GM12878 (cell line): ENCODE measurements around the gene CDC42SE2. TPM values are rescaled to one million over a fixed set of nuclear protein-coding genes. Genes with fewer than 3 reads are reported as not detected.

Experiments
- ATAC-seq: fragments of 200-7000 bp; cut with Tn5 transposase; 3 replicates; pipeline ENCODE4 v1.9.1; 2020; ENCODE audit warnings: mild to moderate bottlenecking, moderate library complexity
- Bru-seq: library from RNA; stranded (reverse); fragments of 400-500 nt; gene quantifications from one replicate; lab custom pipeline; 2021; lab: Mats Ljungman, UMichigan
- BruChase-seq, 2 experiments: library from RNA; stranded (reverse); fragments of 400-500 nt; gene quantifications; one replicate each; lab custom pipeline; 2021; lab: Mats Ljungman, UMichigan
- BruUV-seq: library from RNA; stranded (reverse); fragments of 400-500 nt; replicated peaks from 2 replicates; lab custom pipeline; 2021; lab: Mats Ljungman, UMichigan
- CTCF ChIA-PET: fragments of 300-600 bp; sonication (Branson Sonifier 250); formaldehyde crosslinking; extraction: SDS; loops from one replicate; lab custom pipeline; 2021; ENCODE audit warnings: inconsistent platforms; lab: Yijun Ruan, JAX
- POLR2A ChIA-PET: fragments of 350-600 bp; formaldehyde crosslinking; extraction: SDS; loops from one replicate; lab custom pipeline; 2021; ENCODE audit warnings: inconsistent platforms; lab: Charles Lee
- RAD21 ChIA-PET: fragments of 300-600 bp; sonication (Branson Sonifier 250); formaldehyde crosslinking; loops from one replicate; lab custom pipeline; 2023; ENCODE audit warnings: antibody characterized with exemption; ENCODE audit not compliant: unreplicated experiment; lab: Charles Lee
- SMC1A ChIA-PET: fragments of 300-600 bp; sonication (Branson Sonifier 250); formaldehyde crosslinking; loops from one replicate; lab custom pipeline; 2023; ENCODE audit not compliant: unreplicated experiment, uncharacterized antibody; lab: Charles Lee
- DNase-seq: peaks from one replicate; pipeline ENCODE4 v3.0.0-alpha.2; 2011; ENCODE audit warnings: low read depth, low spot score
- FAIRE-seq: peaks from 3 replicates; lab custom pipeline; 2011; peaks lifted over from hg19 to GRCh38; lab: Jason Lieb, UNC
- H2AFZ ChIP-seq: 2 replicates; pipeline ENCODE4 v1.6.0; 2011; ENCODE audit warnings: low read depth, low read length, control low read depth; ENCODE audit not compliant: control insufficient read depth
- H3K27ac ChIP-seq: 2 replicates; pipeline ENCODE4 v1.5.1; 2011; ENCODE audit warnings: control low read depth; ENCODE audit not compliant: control insufficient read depth, insufficient read depth
- H3K27me3 ChIP-seq, 2 experiments: replicated peaks in 1 of 2; 2 replicates each; pipeline versions ENCODE4 v1.6.0 to v1.6.1; 2011; ENCODE audit warnings: low read length in 1 of 2; ENCODE audit not compliant: control insufficient read depth in 2 of 2, insufficient read depth in 2 of 2
- H3K36me3 ChIP-seq, 2 experiments: 2 replicates each; pipeline ENCODE4 v1.5.1; 2011; ENCODE audit warnings: low read length in 1 of 2; ENCODE audit not compliant: control insufficient read depth in 2 of 2, insufficient read depth in 2 of 2
- H3K4me1 ChIP-seq: 2 replicates; pipeline ENCODE4 v1.6.1; 2011; ENCODE audit warnings: mild to moderate bottlenecking, low read length, moderate library complexity, mixed read lengths; ENCODE audit not compliant: control insufficient read depth, insufficient read depth
- H3K4me2 ChIP-seq: 2 replicates; pipeline ENCODE4 v1.6.0; 2011; ENCODE audit warnings: control low read depth; ENCODE audit not compliant: control insufficient read depth, insufficient read depth
- H3K4me3 ChIP-seq: fragments of 200-600 bp; sonication (generic); 2 replicates; pipeline ENCODE4 v1.5.1; 2016
- H3K79me2 ChIP-seq: 2 replicates; pipeline ENCODE4 v1.6.0; 2011; ENCODE audit warnings: low read length; ENCODE audit not compliant: control insufficient read depth, insufficient read depth
- H3K9ac ChIP-seq: 2 replicates; pipeline ENCODE4 v1.8.0; 2011; ENCODE audit warnings: low read length, control low read depth, mixed read lengths; ENCODE audit not compliant: control insufficient read depth, insufficient read depth
- H3K9me3 ChIP-seq: replicated peaks from 3 replicates; pipeline ENCODE4 v1.5.1; 2011; ENCODE audit warnings: mild to moderate bottlenecking, low read length; ENCODE audit not compliant: control insufficient read depth, insufficient read depth
- H4K20me1 ChIP-seq: 2 replicates; pipeline ENCODE4 v1.6.0; 2011; ENCODE audit not compliant: control insufficient read depth, insufficient read depth
- BACH1 ChIP-seq: fragments of 450-650 bp; IDR thresholded peaks from 2 replicates; pipeline ENCODE4 v1.6.1; 2017; ENCODE audit warnings: mild to moderate bottlenecking, borderline replicate concordance
- BHLHE40 ChIP-seq, 2 experiments: fragments of 450-650 bp in 1 of 2; IDR thresholded peaks; 2 replicates each; pipeline ENCODE4 v1.6.1; 2011 to 2017; ENCODE audit warnings: low read depth in 2 of 2, borderline replicate concordance in 1 of 2, improper control_type of control experiment in 1 of 2, low read length in 1 of 2, mild to moderate bottlenecking in 1 of 2
- CHD2 ChIP-seq: IDR thresholded peaks from 2 replicates; pipeline ENCODE4 v1.6.1; 2011; ENCODE audit warnings: low read depth, low read length, improper control_type of control experiment, borderline replicate concordance
- CHD4 ChIP-seq: fragments of 200-600 bp; sonication (generic); IDR thresholded peaks from 2 replicates; pipeline ENCODE4 v1.6.1; 2016; ENCODE audit warnings: mild to moderate bottlenecking
- MEF2A ChIP-seq: IDR thresholded peaks from 2 replicates; pipeline ENCODE4 v1.6.1; 2011; ENCODE audit warnings: low read depth, mild to moderate bottlenecking, low read length, moderate library complexity; ENCODE audit not compliant: insufficient read depth
- NR2C1 ChIP-seq: fragments of 450-650 bp; IDR thresholded peaks from 2 replicates; pipeline ENCODE4 v1.6.1; 2017; ENCODE audit warnings: antibody characterized with exemption, mild to moderate bottlenecking, moderate library complexity
- RELA ChIP-seq: fragments of 450-650 bp; IDR thresholded peaks from 2 replicates; pipeline ENCODE4 v1.8.0; 2014; ENCODE audit warnings: borderline replicate concordance; ENCODE audit not compliant: partially characterized antibody
- SMAD5 ChIP-seq: IDR thresholded peaks from 2 replicates; pipeline ENCODE4 v1.6.1; 2016; ENCODE audit warnings: antibody characterized with exemption, low read depth
- ZBED1 ChIP-seq: IDR thresholded peaks from 2 replicates; pipeline ENCODE4 v1.6.1; 2016; ENCODE audit warnings: borderline replicate concordance
- ZNF207 ChIP-seq: fragments of 450-650 bp; IDR thresholded peaks from 2 replicates; pipeline ENCODE4 v1.6.1; 2014; ENCODE audit warnings: antibody characterized with exemption, mild to moderate bottlenecking, borderline replicate concordance
- ZSCAN29 ChIP-seq: fragments of 450-650 bp; IDR thresholded peaks from 2 replicates; pipeline ENCODE4 v1.6.1; 2017; ENCODE audit warnings: mild to moderate bottlenecking, moderate library complexity
- ZZZ3 ChIP-seq: IDR thresholded peaks from 2 replicates; pipeline ENCODE4 v1.6.1; 2011; ENCODE audit warnings: low read depth; ENCODE audit not compliant: control insufficient read depth, insufficient read length
- WGBS: methylation state at CpG from one replicate; pipeline ENCODE4 v1.1.6; 2016; ENCODE audit warnings: low lambda C conversion rate; ENCODE audit not compliant: insufficient replicate concordance, insufficient coverage; ENCODE audit errors: missing lambda C conversion rate; 5-methylcytosine and 5-hydroxymethylcytosine counted together
- in situ Hi-C: fragments of 300-500 bp; cut with MboI; formaldehyde crosslinking; loops from 9 replicates; pipeline ENCODE4 v1.14.3; 2018; ENCODE audit warnings: mixed read lengths
- intact Hi-C: fragments of 100-400 bp; cut with micrococcal nuclease; formaldehyde crosslinking; loops from one replicate; pipeline ENCODE4 v1.14.2; 2022; ENCODE audit not compliant: unreplicated experiment
- long read RNA-seq, 2 experiments: library from polyadenylated mRNA; unstranded; transcript quantifications; one replicate each; pipeline ENCODE4 v2.0.0, GENCODE V29; 2019 to 2020
- polyA minus RNA-seq, 3 experiments: library from RNA; depleted of rRNA, polyadenylated mRNA; stranded (reverse); fragments of >200 nt; gene quantifications; 2 replicates each; pipeline ENCODE4 v1.2.3, GENCODE V29; 2011
- polyA plus RNA-seq, 11 experiments: library from polyadenylated mRNA; depleted of rRNA in 4 of 11; unstranded in 6 of 11; stranded (reverse) in 5 of 11; fragments of >200 nt; fragmentation: Nextera tagmentation in 4 of 11; fragmentation: Illumina TruSeq in 1 of 11; extraction: Ambion mirVana in 4 of 11; extraction: Trizol in 1 of 11; gene quantifications; 1 replicate in 1 of 11; 2 replicates in 10 of 11; pipeline versions ENCODE4 v1.2.1 to v1.2.3, GENCODE V29; 2011 to 2016; ENCODE audit warnings: inconsistent platforms in 2 of 11, missing spikeins in 2 of 11, low read depth in 1 of 11
- total RNA-seq, 4 experiments: library from RNA; depleted of rRNA in 3 of 4; stranded (reverse); fragments of >200 nt in 3 of 4; fragmentation: Illumina TruSeq in 1 of 4; extraction: Trizol in 1 of 4; gene quantifications; 2 replicates each; pipeline versions ENCODE4 v1.2.1 to v1.2.3, GENCODE V29; 2013 to 2021
- TF ChIP-seq, protein P1 (sequence below): IDR thresholded peaks from 2 replicates; pipeline ENCODE4 v1.6.1; 2011; ENCODE audit warnings: low read depth, mild to moderate bottlenecking, low read length, moderate library complexity, borderline replicate concordance; ENCODE audit errors: extremely low read depth
- TF ChIP-seq, protein P2 (sequence below): fragments of 150-350 bp; IDR thresholded peaks from 2 replicates; pipeline ENCODE4 v1.6.1; 2016; ENCODE audit warnings: low read depth, low read length

Gene CDC42SE2, protein sequence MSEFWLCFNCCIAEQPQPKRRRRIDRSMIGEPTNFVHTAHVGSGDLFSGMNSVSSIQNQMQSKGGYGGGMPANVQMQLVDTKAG
- total RNA-seq (2013; cell fraction: nucleolus; rRNA removed), result 137 and 144 TPM in 2 replicates
- total RNA-seq (2014; rRNA removed), result 81.7 and 101 TPM in 2 replicates
- 90.7 and 91.1 TPM in 2 replicates for total RNA-seq (2014; rRNA removed; fragmentation: Illumina TruSeq; extraction: Trizol)
- 75.6 and 76.0 TPM in 2 replicates for total RNA-seq (2021)
- 54.3 TPM for polyA plus RNA-seq (2011; ENCODE audit: low read depth)
- polyA plus RNA-seq (2011; rRNA removed), result 148 and 215 TPM in 2 replicates
- 43.4 and 63.0 TPM in 2 replicates for polyA plus RNA-seq (2011; cell fraction: cytosol; rRNA removed)
- polyA plus RNA-seq (2011; cell fraction: nucleus; rRNA removed), result 39.5 and 43.8 TPM in 2 replicates
- 80.9 and 89.2 TPM in 2 replicates for polyA plus RNA-seq (2012)
- 75.2 and 106 TPM in 2 replicates for polyA plus RNA-seq (2014; fragmentation: Illumina TruSeq; extraction: Trizol)
- polyA plus RNA-seq (2014; fragmentation: Nextera tagmentation; extraction: Ambion mirVana), result 10 to 100 TPM; 57.0 to 78.8 TPM
- polyA plus RNA-seq (2014; rRNA removed), result 57.2 and 62.0 TPM in 2 replicates
- polyA plus RNA-seq (2016; fragmentation: Nextera tagmentation; extraction: Ambion mirVana), result 100 to 1,000 TPM; 113 to 116 TPM
- polyA minus RNA-seq (2011; rRNA and poly(A)+ RNA removed), result 107 and 140 TPM in 2 replicates
- polyA minus RNA-seq (2011; cell fraction: cytosol; rRNA and poly(A)+ RNA removed), result 46.4 and 47.3 TPM in 2 replicates
- polyA minus RNA-seq (2011; cell fraction: nucleus; rRNA and poly(A)+ RNA removed), result 30.0 and 58.6 TPM in 2 replicates
- percentile 97 among the genes with signal in this experiment for Bru-seq, nascent RNA
- BruChase-seq, experiment 1, labeled RNA remaining after a 6-hour chase, result percentile 95 among the genes with signal in this experiment
- percentile 94 among the genes with signal in this experiment for BruChase-seq, experiment 2, labeled RNA remaining after a 2-hour chase
- long read RNA-seq, experiment 1, transcript CDC42SE2-201 (6 exons, 3,591 nt), result major isoform, 11 of 87 reads
- long read RNA-seq, experiment 1, partial matches to known transcripts, result 19 of 87 reads
- long read RNA-seq, experiment 1, other reads (novel, unspliced or antisense), result 57 of 87 reads
- long read RNA-seq, experiment 2, full-length matches to known transcripts, result 22 of 302 reads
- long read RNA-seq, experiment 2, partial matches to known transcripts, result 15 of 302 reads
- long read RNA-seq, experiment 2, other reads (novel, unspliced or antisense), result 265 of 302 reads

DNA sequence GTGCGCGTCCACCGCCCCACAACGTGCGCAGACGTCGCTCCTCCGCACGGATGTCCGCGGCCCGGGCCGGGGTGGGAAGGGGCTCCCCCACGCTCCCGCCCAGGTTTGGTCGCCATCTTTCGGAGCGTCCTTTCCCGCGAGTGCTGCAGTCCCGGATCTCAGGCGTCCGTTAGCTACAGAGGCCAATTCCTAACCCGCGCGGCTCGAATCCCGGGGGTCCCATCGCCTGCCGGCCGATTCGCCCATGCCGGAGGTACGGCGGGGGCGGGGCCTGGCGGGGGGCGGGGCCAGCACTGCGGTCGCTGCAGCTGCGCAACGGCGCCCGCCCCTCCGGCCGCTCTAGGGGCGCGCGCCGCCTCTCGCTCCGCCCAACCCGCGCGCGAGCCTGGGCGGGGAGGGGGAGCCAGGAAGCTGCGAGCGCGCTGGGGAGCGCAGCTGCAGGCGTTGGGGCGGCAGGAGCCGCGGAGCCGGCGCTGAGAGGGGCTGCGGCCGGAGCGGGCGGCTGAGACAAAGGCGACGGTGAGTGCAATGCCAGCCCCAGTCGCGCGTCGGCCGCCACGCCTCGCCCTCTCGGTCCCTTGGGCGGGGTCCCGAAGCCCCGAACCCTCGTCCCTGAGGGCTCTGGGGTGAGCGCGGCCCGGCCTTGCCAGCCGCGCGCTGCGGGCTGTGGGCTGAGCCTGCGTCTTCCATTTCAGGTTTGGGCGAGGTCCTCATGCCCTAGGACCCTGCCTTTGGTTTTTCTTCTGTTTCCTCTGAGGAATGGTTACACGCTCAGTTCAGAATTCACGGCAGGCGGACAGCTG, at the start of gene CDC42SE2:
Gene CDC42SE2 (plus strand): TSS at position 406 of the 803 bp plus-strand sequence. CDS start 95,441 bp downstream, outside the sequence.
- RAD21 ChIA-PET, result interaction anchor here (0.7 to 16.1 kb wide), 21 partner anchors 8 to 234 kb away, joined by 3 to 302 read pairs (median 8); partner anchors contain the start of gene HINT1
- Histone ChIP-seq H3K27ac (peak within 1 kb of the TSS; percentile 96), H3K36me3 (peaks cover 0 to 6% of the 10 kb centered on the region in 2 experiments; a peak in 1 of 4 replicates), H3K4me2 (peak within 1 kb of the TSS; percentile 97), H3K4me1 (peaks cover 2% of the 10 kb centered on the region), H3K9ac (peak within 1 kb of the TSS; percentile 97), H4K20me1 (no peaks in the 10 kb centered on the region), H2AFZ (peak within 1 kb of the TSS; percentile 69), H3K9me3 (no peaks in the 10 kb centered on the region), H3K79me2 (peaks cover 79% of the 10 kb centered on the region), H3K4me3 (peak within 1 kb of the TSS; percentile 86), H3K27me3 (no peaks in the 10 kb centered on the region)
- SMC1A ChIA-PET, result interaction anchor here (0.7 to 41.3 kb wide), 20 partner anchors 8 to 265 kb away, joined by 3 to 1218 read pairs (median 11); no protein-coding TSS in a partner anchor
- no peak for DNase-seq
- intact Hi-C loops, result loop anchor here (1.0 to 2.0 kb wide), 2 partner anchors 40 to 99 kb away; partner anchors contain the start of gene HINT1
- in situ Hi-C loops, result no loop called here
- WGBS, result 2% methylated on average over 81 of the region's 97 CpGs
- CTCF ChIA-PET, result interaction anchor here (0.7 to 9.5 kb wide), 19 partner anchors 9 to 152 kb away, joined by 3 to 65 read pairs (median 5); no protein-coding TSS in a partner anchor
- no TSS peak for BruUV-seq
- POLR2A ChIA-PET, result interaction anchor here (0.5 to 7.0 kb wide), 19 partner anchors 10 to 267 kb away, joined by 3 to 309 read pairs (median 4); no protein-coding TSS in a partner anchor
- peak; percentile 86 for ATAC-seq
- no peak for FAIRE-seq
- TF ChIP-seq BHLHE40 (IDR thresholded peaks at IDR 0.05; ENCODE audit: borderline replicate concordance in 1 of 2, low read depth in 2 of 2, low read length in 1 of 2) (peak in 1 of 2 experiments; percentile 76; a peak in 2 of 4 replicates), BACH1 (peak; percentile 95), ZZZ3 (no peak), RELA (no peak), ZSCAN29 (no peak), MEF2A (no peak), ZNF207 (0 out of 2 replicates have a peak, but pooled peaks have one; percentile 68), CHD4 (no peak), ZBED1 (no peak), SMAD5 (peak; percentile 68; the same call in 1 of the 2 replicates), CHD2 (peak; percentile 58; the same call in 1 of the 2 replicates), NR2C1 (no peak)
- TF ChIP-seq, protein P1, sequence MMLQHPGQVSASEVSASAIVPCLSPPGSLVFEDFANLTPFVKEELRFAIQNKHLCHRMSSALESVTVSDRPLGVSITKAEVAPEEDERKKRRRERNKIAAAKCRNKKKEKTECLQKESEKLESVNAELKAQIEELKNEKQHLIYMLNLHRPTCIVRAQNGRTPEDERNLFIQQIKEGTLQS, result no peak
- TF ChIP-seq, protein P2, sequence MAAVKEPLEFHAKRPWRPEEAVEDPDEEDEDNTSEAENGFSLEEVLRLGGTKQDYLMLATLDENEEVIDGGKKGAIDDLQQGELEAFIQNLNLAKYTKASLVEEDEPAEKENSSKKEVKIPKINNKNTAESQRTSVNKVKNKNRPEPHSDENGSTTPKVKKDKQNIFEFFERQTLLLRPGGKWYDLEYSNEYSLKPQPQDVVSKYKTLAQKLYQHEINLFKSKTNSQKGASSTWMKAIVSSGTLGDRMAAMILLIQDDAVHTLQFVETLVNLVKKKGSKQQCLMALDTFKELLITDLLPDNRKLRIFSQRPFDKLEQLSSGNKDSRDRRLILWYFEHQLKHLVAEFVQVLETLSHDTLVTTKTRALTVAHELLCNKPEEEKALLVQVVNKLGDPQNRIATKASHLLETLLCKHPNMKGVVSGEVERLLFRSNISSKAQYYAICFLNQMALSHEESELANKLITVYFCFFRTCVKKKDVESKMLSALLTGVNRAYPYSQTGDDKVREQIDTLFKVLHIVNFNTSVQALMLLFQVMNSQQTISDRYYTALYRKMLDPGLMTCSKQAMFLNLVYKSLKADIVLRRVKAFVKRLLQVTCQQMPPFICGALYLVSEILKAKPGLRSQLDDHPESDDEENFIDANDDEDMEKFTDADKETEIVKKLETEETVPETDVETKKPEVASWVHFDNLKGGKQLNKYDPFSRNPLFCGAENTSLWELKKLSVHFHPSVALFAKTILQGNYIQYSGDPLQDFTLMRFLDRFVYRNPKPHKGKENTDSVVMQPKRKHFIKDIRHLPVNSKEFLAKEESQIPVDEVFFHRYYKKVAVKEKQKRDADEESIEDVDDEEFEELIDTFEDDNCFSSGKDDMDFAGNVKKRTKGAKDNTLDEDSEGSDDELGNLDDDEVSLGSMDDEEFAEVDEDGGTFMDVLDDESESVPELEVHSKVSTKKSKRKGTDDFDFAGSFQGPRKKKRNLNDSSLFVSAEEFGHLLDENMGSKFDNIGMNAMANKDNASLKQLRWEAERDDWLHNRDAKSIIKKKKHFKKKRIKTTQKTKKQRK, result no peak
